ENCODE results near the gene FTCDNL1. TPM values are rescaled to one million over a fixed set of nuclear protein-coding genes. Genes with fewer than 3 reads are reported as not detected.

FTCDNL1 gene
- polyA plus RNA-seq, 1 of the 3 experiments (the other 2 are of a cell fraction) = not detected

DNA sequence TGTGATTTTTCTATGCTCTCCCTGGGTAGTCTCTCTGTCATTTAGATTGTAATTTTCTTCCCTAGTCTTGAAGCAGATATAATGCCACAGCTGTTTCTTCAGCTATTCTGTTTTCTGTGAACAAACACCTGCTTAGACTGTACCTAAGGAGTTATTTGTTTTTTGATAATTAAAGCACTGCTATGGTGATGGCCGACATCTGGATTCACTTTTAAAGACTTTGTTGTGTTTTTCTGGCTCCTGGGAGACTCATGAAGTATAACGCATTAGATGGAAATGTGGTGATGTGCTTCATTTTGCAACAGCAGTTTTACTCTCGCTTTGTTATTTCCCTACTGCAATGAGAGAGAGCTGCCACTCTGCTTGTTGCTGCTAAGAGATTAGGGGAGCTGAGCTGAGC, 44.4 kb upstream of the FTCDNL1 start:
- Histone ChIP-seq H3K4me1 (ENCODE audit: control insufficient read depth in 1 of 2, insufficient read depth in 2 of 2, low read depth in 1 of 2, low read length in 1 of 2) (no peaks in the 10 kb centered on the region), H3K27ac (ENCODE audit: low read depth in 2 of 2, low read length in 1 of 2) (no peak overlapping the region), H3F3A (replicated peaks; ENCODE audit: insufficient read depth) (no peaks in the 10 kb centered on the region), H4K20me1 (ENCODE audit: insufficient read depth) (no peaks in the 10 kb centered on the region), H3K9me2 (no peaks in the 10 kb centered on the region), H2AFZ (ENCODE audit: low read depth) (no peak overlapping the region), H3K4me2 (no peak overlapping the region), H3K79me2 (ENCODE audit: insufficient read depth) (no peaks in the 10 kb centered on the region), H3K9me3 (no peaks in the 10 kb centered on the region), H3K36me3 (replicated peaks in 1 of 2; ENCODE audit: control insufficient read depth in 1 of 2, insufficient read depth in 2 of 2, low read length in 1 of 2) (no peaks in the 10 kb centered on the region), H3K4me3 (ENCODE audit: low read depth in 2 of 2, low read length in 1 of 2) (no peak overlapping the region), H3K9ac (no peak overlapping the region), H3K27me3 (ENCODE audit: insufficient read depth) (no peaks in the 10 kb centered on the region)
- ChIA-PET POLR2A (no interaction called here), CTCF (interaction anchor here (0.8 kb wide), 1 partner anchor 34 kb away, joined by 3 read pairs; no protein-coding TSS in a partner anchor)
- 54% methylated on average over 3 of the region's 3 CpGs for WGBS (ENCODE audit: low lambda C conversion rate)
- TF ChIP-seq RXRA (IDR thresholded peaks at IDR 0.05; ENCODE audit: borderline replicate concordance, low read depth) (no peak), POLR2AphosphoS5 (IDR thresholded peaks at IDR 0.05; ENCODE audit: low read depth, low read length) (no peak), ELF1 (IDR thresholded peaks at IDR 0.05) (no peak), TEAD4 (IDR thresholded peaks at IDR 0.05; ENCODE audit: borderline replicate concordance, insufficient read depth) (no peak)
- no peak for DNase-seq

- Histone ChIP-seq H3K9me2 (no peaks in the 10 kb centered on the region), H3K36me3 (replicated peaks in 1 of 2; ENCODE audit: control insufficient read depth in 1 of 2, insufficient read depth in 2 of 2, low read length in 1 of 2) (no peaks in the 10 kb centered on the region), H3K27me3 (ENCODE audit: insufficient read depth) (no peaks in the 10 kb centered on the region), H3K4me3 (ENCODE audit: low read depth in 2 of 2, low read length in 1 of 2) (no peak overlapping the region), H3K4me2 (no peak overlapping the region), H3F3A (replicated peaks; ENCODE audit: insufficient read depth) (no peaks in the 10 kb centered on the region), H3K79me2 (ENCODE audit: insufficient read depth) (no peaks in the 10 kb centered on the region), H4K20me1 (ENCODE audit: insufficient read depth) (no peaks in the 10 kb centered on the region), H3K27ac (ENCODE audit: low read depth in 2 of 2, low read length in 1 of 2) (no peak overlapping the region), H3K9ac (no peak overlapping the region), H2AFZ (ENCODE audit: low read depth) (no peak overlapping the region), H3K9me3 (no peaks in the 10 kb centered on the region), H3K4me1 (ENCODE audit: control insufficient read depth in 1 of 2, insufficient read depth in 2 of 2, low read depth in 1 of 2, low read length in 1 of 2) (no peaks in the 10 kb centered on the region)
- 6% methylated on average over 6 of the region's 6 CpGs for WGBS (ENCODE audit: low lambda C conversion rate)
- no peak for TF ChIP-seq FOXM1 (IDR thresholded peaks at IDR 0.05; ENCODE audit: low read depth)
- TF ChIP-seq RCOR1 (IDR thresholded peaks at IDR 0.05; ENCODE audit: low read length) = no peak
- no peak for TF ChIP-seq ELF1 (IDR thresholded peaks at IDR 0.05)
- no peak for DNase-seq
- ChIA-PET CTCF (interaction anchor here (0.7 to 2.0 kb wide), 2 partner anchors 21 to 24 kb away, joined by 3 to 6 read pairs; no protein-coding TSS in a partner anchor), POLR2A (no interaction called here)
Measured at GRCh38 chr2:199883474-199884212, 32.7 kb upstream of the FTCDNL1 start.

- POLR2A ChIA-PET = no interaction called here
- H3K4me3 ChIP-seq (ENCODE audit: low read depth in 2 of 2, low read length in 1 of 2) = no peak overlapping the region
- H3F3A ChIP-seq (replicated peaks; ENCODE audit: insufficient read depth) = no peaks in the 10 kb centered on the region
- H3K9me3 ChIP-seq = no peaks in the 10 kb centered on the region
- no peaks in the 10 kb centered on the region for H4K20me1 ChIP-seq (ENCODE audit: insufficient read depth)
- no peak overlapping the region for H3K27ac ChIP-seq (ENCODE audit: low read depth in 2 of 2, low read length in 1 of 2)
- H3K36me3 ChIP-seq (replicated peaks in 1 of 2; ENCODE audit: control insufficient read depth in 1 of 2, insufficient read depth in 2 of 2, low read length in 1 of 2) = no peaks in the 10 kb centered on the region
- H3K27me3 ChIP-seq (ENCODE audit: insufficient read depth) = no peaks in the 10 kb centered on the region
- no peak overlapping the region for H3K9ac ChIP-seq
- no peak overlapping the region for H3K4me2 ChIP-seq
- no peaks in the 10 kb centered on the region for H3K79me2 ChIP-seq (ENCODE audit: insufficient read depth)
- H3K4me1 ChIP-seq (ENCODE audit: control insufficient read depth in 1 of 2, insufficient read depth in 2 of 2, low read depth in 1 of 2, low read length in 1 of 2) = no peaks in the 10 kb centered on the region
- no peak overlapping the region for H2AFZ ChIP-seq (ENCODE audit: low read depth)
- no peak for DNase-seq
- no peaks in the 10 kb centered on the region for H3K9me2 ChIP-seq
- CTCF ChIA-PET = interaction anchor here (2.0 kb wide), 1 partner anchor 20 kb away, joined by 6 read pairs; no protein-coding TSS in a partner anchor
- TF ChIP-seq RCOR1 (IDR thresholded peaks at IDR 0.05; ENCODE audit: low read length) = no peak
- no peak for TF ChIP-seq NFIC (IDR thresholded peaks at IDR 0.05; ENCODE audit: borderline replicate concordance)
- TF ChIP-seq USF1 (IDR thresholded peaks at IDR 0.05; ENCODE audit: borderline replicate concordance, low read depth) = no peak
- TF ChIP-seq YY1 (IDR thresholded peaks at IDR 0.05; ENCODE audit: low read depth) = no peak
- no peak for TF ChIP-seq TCF12 (IDR thresholded peaks at IDR 0.05)
- TF ChIP-seq RFX5 (IDR thresholded peaks at IDR 0.05; ENCODE audit: low read length) = no peak
- TF ChIP-seq RXRA (IDR thresholded peaks at IDR 0.05; ENCODE audit: borderline replicate concordance, low read depth) = no peak
- TF ChIP-seq GABPA (IDR thresholded peaks at IDR 0.05; ENCODE audit: low read depth) = no peak
- TF ChIP-seq, protein P1, sequence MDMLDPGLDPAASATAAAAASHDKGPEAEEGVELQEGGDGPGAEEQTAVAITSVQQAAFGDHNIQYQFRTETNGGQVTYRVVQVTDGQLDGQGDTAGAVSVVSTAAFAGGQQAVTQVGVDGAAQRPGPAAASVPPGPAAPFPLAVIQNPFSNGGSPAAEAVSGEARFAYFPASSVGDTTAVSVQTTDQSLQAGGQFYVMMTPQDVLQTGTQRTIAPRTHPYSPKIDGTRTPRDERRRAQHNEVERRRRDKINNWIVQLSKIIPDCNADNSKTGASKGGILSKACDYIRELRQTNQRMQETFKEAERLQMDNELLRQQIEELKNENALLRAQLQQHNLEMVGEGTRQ (IDR thresholded peaks at IDR 0.05; ENCODE audit: borderline replicate concordance, low read depth, low read length) = no peak
- no peak for TF ChIP-seq EZH2phosphoT487 (IDR thresholded peaks at IDR 0.05; ENCODE audit: borderline replicate concordance, low read depth)
- TF ChIP-seq JUND (IDR thresholded peaks at IDR 0.05) = no peak
- no peak for TF ChIP-seq MEF2A (IDR thresholded peaks at IDR 0.05; ENCODE audit: borderline replicate concordance, low read depth)
- TF ChIP-seq PBX3 (IDR thresholded peaks at IDR 0.05) = no peak
- no peak for TF ChIP-seq TAF1 (IDR thresholded peaks at IDR 0.05; ENCODE audit: borderline replicate concordance, low read depth, low read length)
- TF ChIP-seq ELF1 (IDR thresholded peaks at IDR 0.05) = no peak
Measured at GRCh38 chr2:199882667-199883066, 31.7 kb upstream of the FTCDNL1 start.

Data from SK-N-SH (cell line).